GM10266 (cell line): ENCODE results near the gene OR52N1.
A peak's percentile ranks its signal among the peaks of the same experiment; 100 is the strongest.

Experiments used
- DNase-seq: peaks from one replicate; pipeline ENCODE4 v3.0.0; 2012; ENCODE audit errors: extremely low spot score
- CTCF ChIP-seq: IDR thresholded peaks from 2 replicates; pipeline ENCODE4 v1.5.1; 2012; ENCODE audit warnings: mild to moderate bottlenecking, low read depth; ENCODE audit not compliant: control insufficient read depth, insufficient read depth; ENCODE audit errors: missing control alignments

Gene OR52N1

GRCh38 chr11:5791165-5791564 lies at the start of gene OR52N1:
OR52N1 (minus strand) TSS chr11:5791265; CDS start chr11:5788816, 2,449 bp downstream.
- TF ChIP-seq CTCF = no peak
- no peak for DNase-seq

GRCh38 chr11:5837695-5838094 lies 46.6 kb upstream of the OR52N1 start:
- no peak for TF ChIP-seq CTCF
- DNase-seq = no peak

DNA sequence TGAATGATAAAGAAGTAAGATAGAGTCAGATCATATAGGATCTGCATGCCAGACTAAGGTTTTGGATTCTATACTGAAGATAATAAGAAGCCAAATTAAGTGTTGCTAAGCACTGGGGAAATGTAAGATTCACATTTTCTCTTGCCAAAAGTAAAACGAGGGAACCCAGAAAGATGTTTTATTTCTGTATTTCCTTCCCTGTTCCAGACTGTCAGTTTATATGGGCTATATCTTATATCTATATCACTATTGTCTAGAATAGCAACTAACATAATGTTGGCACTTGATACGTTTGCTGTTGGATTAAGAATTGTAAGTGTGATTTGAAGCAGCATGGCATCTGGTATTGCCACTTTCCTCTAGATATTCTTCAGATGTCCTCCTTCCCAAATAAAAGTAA lies 42.4 kb upstream of the OR52N1 start:
- DNase-seq = no peak
- no peak for TF ChIP-seq CTCF

GRCh38 chr11:5831196-5831829 lies 40.2 kb upstream of the OR52N1 start:
- TF ChIP-seq CTCF = no peak
- DNase-seq = no peak

DNA sequence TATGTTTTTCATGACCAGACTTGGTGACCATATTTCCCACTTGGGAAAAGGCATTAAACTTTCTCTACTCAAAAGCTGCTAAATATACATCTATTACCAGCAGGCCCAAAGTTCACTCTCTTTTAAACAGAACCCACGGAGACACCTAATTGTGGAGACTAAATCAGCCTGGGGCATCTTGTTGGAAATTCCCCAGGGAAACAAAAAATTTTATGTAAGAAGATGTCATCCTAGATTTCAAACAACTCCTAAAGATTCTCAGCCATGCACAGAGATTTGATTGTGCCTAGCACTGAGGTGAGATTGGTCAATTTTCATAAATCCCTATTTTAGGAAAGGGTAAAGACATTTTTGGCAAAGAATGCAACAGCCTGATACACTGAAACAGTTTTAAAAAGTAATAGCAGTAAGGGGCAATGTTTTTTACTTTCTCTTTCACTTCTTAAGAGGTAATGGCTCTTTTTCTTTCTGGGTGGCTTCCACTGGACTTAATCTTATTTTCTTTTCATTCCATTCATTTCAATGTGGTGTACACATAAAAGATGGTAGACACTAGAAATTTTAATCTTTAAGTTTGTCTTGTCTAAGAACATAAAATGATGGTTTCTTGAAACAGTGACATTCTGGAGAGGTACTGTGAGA lies 27.3 kb upstream of the OR52N1 start:
- no peak for TF ChIP-seq CTCF
- peak; percentile 18 for DNase-seq

- TF ChIP-seq CTCF = no peak
- no peak for DNase-seq
Measured at GRCh38 chr11:5815534-5815933, 24.5 kb upstream of the OR52N1 start.
